OCI-LY1 (cell line): Measurements from ENCODE around the gene STRC.
"Not testable (repeated sequence)": the region's sequence is repeated elsewhere in the genome, so short reads cannot be mapped to it uniquely, and the experiment has no call there.

Experiments
- EZH2 ChIP-seq: fragments of 200-600 bp; sonication (generic), shearing (Covaris generic); IDR thresholded peaks from 2 replicates; pipeline ENCODE4 v1.8.0; 2017; ENCODE audit warnings: borderline replicate concordance, mixed run types, mild to moderate bottlenecking, antibody characterized with exemption, low read length, moderate library complexity, mixed read lengths
- TF ChIP-seq, protein P1 (sequence below): fragments of 200-600 bp; sonication (generic), shearing (Covaris generic); IDR thresholded peaks from 2 replicates; pipeline ENCODE4 v1.5.1; 2017; ENCODE audit warnings: mild to moderate bottlenecking, antibody characterized with exemption, low read length, moderate library complexity, mixed read lengths

DNA sequence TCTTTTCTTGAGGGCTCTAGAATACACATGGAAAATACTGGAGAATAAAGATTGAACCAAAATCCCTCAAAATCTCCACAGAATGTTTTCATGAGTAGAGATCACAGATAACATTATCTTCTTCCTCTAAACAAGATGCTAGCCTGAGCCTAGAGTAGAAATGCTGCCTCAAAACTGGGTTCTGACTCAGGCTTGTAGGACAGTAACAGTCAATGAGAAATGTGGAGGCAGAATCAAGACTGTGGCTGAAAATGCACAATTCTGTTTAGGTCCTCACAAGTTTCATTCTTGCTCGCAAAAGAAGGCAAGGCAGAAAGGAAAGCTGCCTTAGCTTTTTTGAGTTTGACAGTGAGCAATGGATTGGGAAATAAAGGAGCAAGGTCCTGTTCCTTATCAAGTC is 44.0 kb downstream of the STRC start:
- TF ChIP-seq, protein P1, sequence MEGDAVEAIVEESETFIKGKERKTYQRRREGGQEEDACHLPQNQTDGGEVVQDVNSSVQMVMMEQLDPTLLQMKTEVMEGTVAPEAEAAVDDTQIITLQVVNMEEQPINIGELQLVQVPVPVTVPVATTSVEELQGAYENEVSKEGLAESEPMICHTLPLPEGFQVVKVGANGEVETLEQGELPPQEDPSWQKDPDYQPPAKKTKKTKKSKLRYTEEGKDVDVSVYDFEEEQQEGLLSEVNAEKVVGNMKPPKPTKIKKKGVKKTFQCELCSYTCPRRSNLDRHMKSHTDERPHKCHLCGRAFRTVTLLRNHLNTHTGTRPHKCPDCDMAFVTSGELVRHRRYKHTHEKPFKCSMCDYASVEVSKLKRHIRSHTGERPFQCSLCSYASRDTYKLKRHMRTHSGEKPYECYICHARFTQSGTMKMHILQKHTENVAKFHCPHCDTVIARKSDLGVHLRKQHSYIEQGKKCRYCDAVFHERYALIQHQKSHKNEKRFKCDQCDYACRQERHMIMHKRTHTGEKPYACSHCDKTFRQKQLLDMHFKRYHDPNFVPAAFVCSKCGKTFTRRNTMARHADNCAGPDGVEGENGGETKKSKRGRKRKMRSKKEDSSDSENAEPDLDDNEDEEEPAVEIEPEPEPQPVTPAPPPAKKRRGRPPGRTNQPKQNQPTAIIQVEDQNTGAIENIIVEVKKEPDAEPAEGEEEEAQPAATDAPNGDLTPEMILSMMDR: not testable (repeated sequence)
- TF ChIP-seq EZH2: not testable (repeated sequence)
